ENCODE data around the gene F7.

The F7 gene

GRCh38 chr13:113086991-113087922 lies 18.3 kb upstream of the F7 start:
- DNase-seq (ENCODE audit: low read depth in 2 of 2): no peak

DNA sequence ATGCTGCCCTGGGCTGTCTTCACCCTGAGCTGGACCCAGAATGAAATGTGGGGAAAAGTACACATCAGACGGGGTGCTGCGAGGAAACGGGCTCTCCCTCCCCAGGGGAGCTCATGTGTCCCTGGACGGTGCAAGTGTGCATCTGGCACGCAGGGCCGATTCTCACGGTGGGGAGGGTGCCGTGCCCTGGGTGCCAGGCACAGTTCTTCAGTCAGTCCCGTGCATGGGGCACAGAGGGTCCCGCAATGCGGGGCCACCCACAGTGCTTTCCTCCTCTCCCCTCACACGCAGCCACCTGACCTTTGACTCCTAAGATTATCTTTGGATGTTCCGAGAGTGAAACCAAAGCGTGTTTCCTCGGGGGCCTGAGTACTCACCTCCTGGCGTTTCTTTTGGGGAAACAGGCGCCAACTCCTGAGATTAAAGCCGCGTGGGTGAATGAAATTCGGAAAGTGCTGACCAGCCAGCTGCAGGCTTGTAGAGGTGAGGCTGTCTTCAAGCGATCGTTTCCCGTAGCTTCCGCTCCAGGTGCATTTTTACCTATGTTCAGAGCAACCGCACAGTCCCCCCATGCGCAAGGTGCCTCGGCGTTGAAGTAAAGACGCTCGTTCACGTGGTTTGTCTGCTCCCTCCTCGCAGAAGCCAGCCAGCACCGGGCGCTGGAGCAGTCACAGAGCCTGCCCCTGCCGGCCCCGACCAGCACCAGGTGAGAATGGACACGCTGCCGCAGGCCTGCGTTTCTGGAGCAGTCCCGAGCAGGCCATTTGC lies 17.5 kb upstream of the F7 start:
- DNase-seq (ENCODE audit: low read depth in 2 of 2): no peak

GRCh38 chr13:113088691-113089020 lies 16.9 kb upstream of the F7 start:
- DNase-seq (ENCODE audit: low read depth in 2 of 2): no peak

- DNase-seq (ENCODE audit: low read depth in 2 of 2): no peak
These were observed 15.7 kb upstream of the F7 start for GRCh38 chr13:113089693-113090414.

DNA sequence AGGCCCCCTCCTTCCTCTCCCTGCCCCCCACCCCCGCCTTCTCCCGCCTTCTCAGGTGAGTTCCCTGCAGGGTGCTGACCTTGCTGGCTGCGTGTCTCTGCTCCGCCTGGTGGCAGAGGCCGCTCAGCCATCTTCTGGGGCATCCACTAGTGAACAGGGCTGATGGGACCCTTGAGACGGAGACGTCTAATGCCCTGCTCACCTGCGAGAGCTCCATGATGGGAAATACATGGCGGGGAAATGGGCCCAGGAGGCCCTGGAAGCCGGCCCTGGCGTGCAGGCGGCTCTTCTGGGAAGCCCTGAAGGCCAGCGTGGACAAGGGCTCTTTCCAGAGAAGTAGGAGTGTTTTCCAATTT lies 15.2 kb upstream of the F7 start:
- no peak for DNase-seq (ENCODE audit: low read depth in 2 of 2)

DNA sequence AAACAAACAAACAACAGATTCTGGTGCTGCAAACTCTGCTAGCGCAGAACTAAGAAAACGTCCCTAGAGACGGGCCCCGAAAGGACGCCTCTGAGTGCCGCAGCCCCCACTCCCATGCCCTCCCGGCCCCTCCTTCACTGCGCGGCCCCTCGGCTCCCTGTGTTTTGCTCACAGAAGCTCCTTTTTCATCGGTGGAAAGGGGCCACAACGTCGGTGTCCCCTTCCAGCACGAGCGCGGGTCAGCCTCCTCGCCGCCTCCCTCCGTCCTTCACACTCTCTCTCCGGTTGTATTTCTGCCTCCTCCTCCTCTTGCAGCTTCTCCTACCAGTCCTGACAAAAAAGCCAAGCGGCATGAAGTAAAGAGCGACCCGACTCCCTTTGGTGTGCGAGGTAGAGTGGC lies 14.8 kb upstream of the F7 start:
- DNase-seq (ENCODE audit: low read depth in 2 of 2): no peak

- no peak for DNase-seq (ENCODE audit: low read depth in 2 of 2)
These were observed 14.3 kb upstream of the F7 start for GRCh38 chr13:113091211-113091771.

GRCh38 chr13:113091891-113092775 lies 13.5 kb upstream of the F7 start:
- no peak for DNase-seq (ENCODE audit: low read depth in 2 of 2)

- no peak for DNase-seq (ENCODE audit: low read depth in 2 of 2)
These were observed 12.6 kb upstream of the F7 start for GRCh38 chr13:113092776-113093579.

- no peak for DNase-seq (ENCODE audit: low read depth in 2 of 2)
These were observed 11.8 kb upstream of the F7 start for GRCh38 chr13:113093580-113094409.

GRCh38 chr13:113094410-113094800 lies 11.2 kb upstream of the F7 start:
- no peak for DNase-seq (ENCODE audit: low read depth in 2 of 2)

GRCh38 chr13:113095146-113096051 lies 10.2 kb upstream of the F7 start:
- no peak for DNase-seq (ENCODE audit: low read depth in 2 of 2)

GRCh38 chr13:113096052-113096744 lies 9.4 kb upstream of the F7 start:
- no peak for DNase-seq (ENCODE audit: low read depth in 2 of 2)

GRCh38 chr13:113096745-113097305 lies 8.8 kb upstream of the F7 start:
- DNase-seq (ENCODE audit: low read depth in 2 of 2): no peak

- no peak for DNase-seq (ENCODE audit: low read depth in 2 of 2)
These were observed 7.9 kb upstream of the F7 start for GRCh38 chr13:113097651-113098050.

DNA sequence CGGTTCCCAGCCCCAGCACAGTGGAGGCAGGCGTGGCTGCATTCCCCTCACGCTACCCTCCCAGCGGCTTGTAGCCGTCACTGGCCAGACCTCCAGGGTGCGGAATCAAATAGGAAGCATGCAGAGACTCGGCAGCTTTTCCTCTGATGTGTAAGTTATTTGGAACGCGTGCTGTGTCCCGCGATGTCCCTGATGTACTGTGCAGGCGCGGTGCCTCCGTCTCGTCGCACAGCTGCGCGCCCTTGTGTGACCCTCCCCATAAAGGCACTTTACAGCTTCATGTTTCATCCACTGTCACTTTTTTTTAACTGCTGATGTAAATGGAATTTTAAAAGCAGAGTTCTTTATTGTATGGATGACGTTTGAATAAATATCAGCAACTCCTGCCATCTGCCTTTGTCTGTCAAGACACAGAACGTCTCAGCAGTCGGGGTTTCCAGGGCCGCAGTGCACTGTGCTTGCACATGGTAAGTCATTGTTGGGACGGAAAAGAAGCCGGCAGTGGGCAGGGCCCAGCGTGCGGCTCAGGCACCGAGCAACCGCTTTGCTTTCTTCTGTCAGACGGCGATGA lies 7.3 kb upstream of the F7 start:
- DNase-seq (ENCODE audit: low read depth in 2 of 2): peak in 1 of 2 experiments; percentile 8

GRCh38 chr13:113099142-113099541 lies 6.4 kb upstream of the F7 start:
- DNase-seq (ENCODE audit: low read depth in 2 of 2): no peak

Data from fibroblast of skin of left biceps (primary cell).